Measurements from ENCODE around the gene GTF2H3.

- TF ChIP-seq, protein P1, sequence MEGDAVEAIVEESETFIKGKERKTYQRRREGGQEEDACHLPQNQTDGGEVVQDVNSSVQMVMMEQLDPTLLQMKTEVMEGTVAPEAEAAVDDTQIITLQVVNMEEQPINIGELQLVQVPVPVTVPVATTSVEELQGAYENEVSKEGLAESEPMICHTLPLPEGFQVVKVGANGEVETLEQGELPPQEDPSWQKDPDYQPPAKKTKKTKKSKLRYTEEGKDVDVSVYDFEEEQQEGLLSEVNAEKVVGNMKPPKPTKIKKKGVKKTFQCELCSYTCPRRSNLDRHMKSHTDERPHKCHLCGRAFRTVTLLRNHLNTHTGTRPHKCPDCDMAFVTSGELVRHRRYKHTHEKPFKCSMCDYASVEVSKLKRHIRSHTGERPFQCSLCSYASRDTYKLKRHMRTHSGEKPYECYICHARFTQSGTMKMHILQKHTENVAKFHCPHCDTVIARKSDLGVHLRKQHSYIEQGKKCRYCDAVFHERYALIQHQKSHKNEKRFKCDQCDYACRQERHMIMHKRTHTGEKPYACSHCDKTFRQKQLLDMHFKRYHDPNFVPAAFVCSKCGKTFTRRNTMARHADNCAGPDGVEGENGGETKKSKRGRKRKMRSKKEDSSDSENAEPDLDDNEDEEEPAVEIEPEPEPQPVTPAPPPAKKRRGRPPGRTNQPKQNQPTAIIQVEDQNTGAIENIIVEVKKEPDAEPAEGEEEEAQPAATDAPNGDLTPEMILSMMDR (IDR thresholded peaks at IDR 0.05), result no peak
- TF ChIP-seq POLR2A (IDR thresholded peaks at IDR 0.05), result no peak
Measured at GRCh38 chr12:123602651-123603195, 30.9 kb upstream of the GTF2H3 start.
